Testis (tissue), 3 donors: ENCODE measurements around the gene MRPS34. TPM values are rescaled to one million over a fixed set of nuclear protein-coding genes. Genes with fewer than 3 reads are reported as not detected.

Source experiments
- DNase-seq: peaks from one replicate; pipeline ENCODE4 v3.0.0-alpha.2; 2019
- H3K27ac ChIP-seq, 2 donors: fragments of 200-600 bp; sonication (generic); one replicate each; pipeline ENCODE4 v1.5.1; 2019
- H3K27me3 ChIP-seq: fragments of 200-600 bp; sonication (generic); one replicate; pipeline ENCODE4 v1.5.1; 2019
- H3K36me3 ChIP-seq: fragments of 200-600 bp; sonication (generic); one replicate; pipeline ENCODE4 v1.5.1; 2017; ENCODE audit warnings: low read depth; ENCODE audit errors: missing control alignments
- H3K4me1 ChIP-seq: fragments of 200-600 bp; sonication (generic); one replicate; pipeline ENCODE4 v1.5.1; 2019
- H3K4me3 ChIP-seq, 2 donors: fragments of 200-600 bp; sonication (generic); one replicate each; pipeline ENCODE4 v1.5.1; 2017 to 2019
- H3K9me3 ChIP-seq: fragments of 200-600 bp; sonication (generic); one replicate; pipeline ENCODE4 v1.5.1; 2017
- CTCF ChIP-seq, 3 experiments: fragments of 450-650 bp in 2 of 3; fragments of 200-600 bp in 1 of 3; sonication (generic) in 1 of 3; IDR thresholded peaks; one replicate each; pipeline ENCODE4 v1.5.1; 2016 to 2019; ENCODE audit warnings: antibody characterized with exemption in 3 of 3, mild to moderate bottlenecking in 2 of 3, moderate library complexity in 1 of 3
- POLR2A ChIP-seq: fragments of 450-650 bp; IDR thresholded peaks from one replicate; pipeline ENCODE4 v1.6.1; 2017; ENCODE audit warnings: antibody characterized with exemption, mild to moderate bottlenecking, moderate library complexity
- WGBS, 2 donors: methylation state at CpG; one replicate each; pipeline ENCODE4 v1.1.5; 2018; 5-methylcytosine and 5-hydroxymethylcytosine counted together
- intact Hi-C: fragments of 100-400 bp; cut with DNase I; formaldehyde crosslinking; loops from one replicate; pipeline ENCODE4 v1.15.1; 2023; ENCODE audit warnings: low total_unique reads
- polyA plus RNA-seq: library from polyadenylated mRNA; stranded (reverse); fragments of 350-450 nt; fragmentation: Illumina TruSeq; extraction: RNeasy Lipid Tissue Mini Kit (QIAGEN cat#74804); gene quantifications from one replicate; pipeline ENCODE4 v1.2.3, GENCODE V29; 2014; ENCODE audit warnings: low read depth, low replicate concordance; ENCODE audit not compliant: insufficient read depth
- total RNA-seq, 2 donors: library from RNA; depleted of rRNA; stranded (reverse); fragments of >200 nt; gene quantifications; one replicate each; pipeline ENCODE4 v1.2.3, GENCODE V29; 2016

Gene MRPS34
- total and polyA plus RNA-seq, 3 donors from 2014 or later, result 49.2 to 81.6 (median 66.5) TPM

- H3K27me3 ChIP-seq, result no peaks in the 10 kb centered on the region
- intact Hi-C loops, result no loop called here
- WGBS, 2 donors, result 94 to 98% methylated on average over 13 to 15 of the region's 15 CpGs
- H3K9me3 ChIP-seq, result no peaks in the 10 kb centered on the region
- no peak overlapping the region for H3K4me3 ChIP-seq
- no peak for DNase-seq
- no peaks in the 10 kb centered on the region for H3K36me3 ChIP-seq
- no peak overlapping the region for H3K27ac ChIP-seq
- H3K4me1 ChIP-seq, result peaks cover 9% of the 10 kb centered on the region
- no peak for TF ChIP-seq CTCF (IDR thresholded peaks at IDR 0.05)
- no peak for TF ChIP-seq POLR2A
Observed at GRCh38 chr16:1819611-1820010, 46.7 kb upstream of the MRPS34 start.

- intact Hi-C loops, result no loop called here
- Histone ChIP-seq H3K4me1 (peaks cover 2% of the 10 kb centered on the region), H3K27me3 (no peaks in the 10 kb centered on the region), H3K27ac (no peak overlapping the region), H3K9me3 (no peaks in the 10 kb centered on the region), H3K36me3 (no peaks in the 10 kb centered on the region), H3K4me3 (no peak overlapping the region)
- WGBS, 2 donors, result 93 to 94% methylated on average over 14 to 34 of the region's 35 CpGs
- DNase-seq, result no peak
- no peak for TF ChIP-seq CTCF (IDR thresholded peaks at IDR 0.05)
- TF ChIP-seq POLR2A, result no peak
Observed at GRCh38 chr16:1818873-1819525, 46.1 kb upstream of the MRPS34 start.

GRCh38 chr16:1818204-1818872 is 45.4 kb upstream of the MRPS34 start:
- H3K36me3 ChIP-seq, result no peaks in the 10 kb centered on the region
- 86 to 89% methylated on average over 20 to 22 of the region's 27 CpGs for WGBS, 2 donors
- intact Hi-C loops, result no loop called here

GRCh38 chr16:1817716-1818115 is 44.8 kb upstream of the MRPS34 start:
- 88 to 98% methylated on average over 6 to 17 of the region's 17 CpGs for WGBS, 2 donors
- DNase-seq, result no peak
- no peak overlapping the region for H3K27ac ChIP-seq

More at GRCh38 chr16:1818204-1818872, 45.4 kb upstream of the MRPS34 start:
- H3K4me3 ChIP-seq, result no peak overlapping the region
- H3K27ac ChIP-seq, result no peak overlapping the region
- DNase-seq, result no peak
- H3K9me3 ChIP-seq, result no peaks in the 10 kb centered on the region
- H3K27me3 ChIP-seq, result no peaks in the 10 kb centered on the region
- no peak for TF ChIP-seq POLR2A
- TF ChIP-seq CTCF (IDR thresholded peaks at IDR 0.05), result no peak
- H3K4me1 ChIP-seq, result no peaks in the 10 kb centered on the region

More at GRCh38 chr16:1817716-1818115, 44.8 kb upstream of the MRPS34 start:
- intact Hi-C loops, result no loop called here
- H3K4me3 ChIP-seq, result no peak overlapping the region
- TF ChIP-seq POLR2A (no peak), CTCF (IDR thresholded peaks at IDR 0.05) (no peak)
- H3K9me3 ChIP-seq, result no peaks in the 10 kb centered on the region
- H3K36me3 ChIP-seq, result no peaks in the 10 kb centered on the region
- no peaks in the 10 kb centered on the region for H3K27me3 ChIP-seq
- no peaks in the 10 kb centered on the region for H3K4me1 ChIP-seq
